ENCODE data around the gene KHDRBS2.

DNA sequence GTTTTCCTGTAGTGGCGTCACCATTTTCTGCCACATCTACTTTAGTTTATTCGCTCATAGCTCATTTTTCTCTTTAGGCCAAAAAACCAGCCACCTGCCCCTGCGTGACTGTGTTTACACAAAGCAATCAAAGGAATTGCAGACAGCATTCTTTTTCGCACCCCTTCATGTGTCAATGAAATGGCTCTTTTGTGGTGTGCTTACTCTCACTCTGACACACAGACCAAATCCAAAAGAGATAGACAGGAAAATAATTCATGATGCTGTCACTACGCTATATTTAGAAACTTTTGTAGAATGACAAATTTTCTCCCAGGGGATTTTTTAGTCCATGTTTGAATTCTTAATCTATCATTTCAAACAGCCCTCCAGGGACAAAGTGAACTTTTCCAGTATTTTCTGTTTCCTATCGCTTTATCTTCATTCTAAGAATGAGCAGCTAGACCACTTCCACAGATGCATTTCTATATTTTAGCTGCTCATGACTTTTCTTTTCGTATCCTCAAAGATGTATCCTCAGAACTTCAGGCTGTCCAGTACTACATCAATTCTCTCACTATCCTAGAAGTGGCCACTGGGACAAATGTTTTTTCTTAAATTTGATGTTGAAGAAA is 37.9 kb upstream of the KHDRBS2 start:
- TF ChIP-seq POLR2AphosphoS5 (IDR thresholded peaks at IDR 0.05; ENCODE audit: borderline replicate concordance, low read depth, low read length) (no peak), EZH2 (IDR thresholded peaks at IDR 0.05) (no peak)

All from SK-N-MC (cell line).